ENCODE data around the gene BBS12.

DNA sequence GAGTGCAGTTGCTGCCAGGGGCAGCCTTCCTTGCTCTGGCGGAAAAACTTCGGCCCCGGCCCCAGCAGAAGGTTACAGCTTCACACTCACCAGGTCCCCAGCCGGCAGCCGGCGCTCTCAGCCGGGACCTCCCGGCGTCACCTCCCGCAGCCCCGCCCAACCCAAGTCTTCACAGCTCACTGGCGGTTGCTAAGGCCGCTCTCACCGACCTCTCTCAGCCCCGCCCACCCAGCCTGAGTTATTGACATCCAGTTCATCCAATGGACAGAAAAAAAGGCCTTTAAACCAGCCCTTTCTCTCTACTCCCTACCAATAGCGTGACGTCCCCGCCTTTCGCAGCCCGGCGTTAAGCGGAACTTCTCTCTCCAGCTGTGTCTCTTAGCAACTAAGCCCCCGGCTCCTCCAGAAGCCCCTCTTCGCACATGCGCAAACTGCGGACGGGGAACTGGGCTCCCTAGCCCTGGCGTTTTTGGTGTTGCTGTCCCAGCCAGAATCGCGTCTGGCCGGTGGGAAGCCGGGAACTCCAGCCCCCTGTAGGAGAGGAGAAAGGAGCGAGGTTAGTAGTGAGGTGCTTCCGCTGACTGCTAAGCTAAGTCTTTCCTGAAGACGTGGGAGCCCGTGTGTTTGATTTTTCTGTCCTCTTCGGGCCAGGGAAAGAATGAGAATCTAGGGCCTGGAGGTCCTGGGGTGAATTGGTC, at the start of gene BBS12:
- TF ChIP-seq, protein P1, sequence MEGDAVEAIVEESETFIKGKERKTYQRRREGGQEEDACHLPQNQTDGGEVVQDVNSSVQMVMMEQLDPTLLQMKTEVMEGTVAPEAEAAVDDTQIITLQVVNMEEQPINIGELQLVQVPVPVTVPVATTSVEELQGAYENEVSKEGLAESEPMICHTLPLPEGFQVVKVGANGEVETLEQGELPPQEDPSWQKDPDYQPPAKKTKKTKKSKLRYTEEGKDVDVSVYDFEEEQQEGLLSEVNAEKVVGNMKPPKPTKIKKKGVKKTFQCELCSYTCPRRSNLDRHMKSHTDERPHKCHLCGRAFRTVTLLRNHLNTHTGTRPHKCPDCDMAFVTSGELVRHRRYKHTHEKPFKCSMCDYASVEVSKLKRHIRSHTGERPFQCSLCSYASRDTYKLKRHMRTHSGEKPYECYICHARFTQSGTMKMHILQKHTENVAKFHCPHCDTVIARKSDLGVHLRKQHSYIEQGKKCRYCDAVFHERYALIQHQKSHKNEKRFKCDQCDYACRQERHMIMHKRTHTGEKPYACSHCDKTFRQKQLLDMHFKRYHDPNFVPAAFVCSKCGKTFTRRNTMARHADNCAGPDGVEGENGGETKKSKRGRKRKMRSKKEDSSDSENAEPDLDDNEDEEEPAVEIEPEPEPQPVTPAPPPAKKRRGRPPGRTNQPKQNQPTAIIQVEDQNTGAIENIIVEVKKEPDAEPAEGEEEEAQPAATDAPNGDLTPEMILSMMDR (IDR thresholded peaks at IDR 0.05) = peak in 1 of 3 experiments; percentile 41
- TF ChIP-seq POLR2AphosphoS5 (IDR thresholded peaks at IDR 0.05; ENCODE audit: insufficient read depth in 1 of 2, low read depth in 1 of 2) = peak; percentile 72 to 73
- no peak for TF ChIP-seq POLR2A (IDR thresholded peaks at IDR 0.05)

Data from vagina (tissue), 2 donors.